WTC11 (cell line): ENCODE measurements around the gene GDI1. TPM values are rescaled to one million over a fixed set of nuclear protein-coding genes. Genes with fewer than 3 reads are reported as not detected.

Experiments
- ATAC-seq: fragments of 200-7000 bp; cut with Tn5 transposase; 2 replicates; pipeline ENCODE4 v1.10.0; 2021; ENCODE audit warnings: mild to moderate bottlenecking, moderate library complexity
- CTCF ChIA-PET: fragments of 300-600 bp; sonication (Branson Sonifier 250); formaldehyde crosslinking; loops from one replicate; lab custom pipeline; 2021; ENCODE audit warnings: antibody characterized with exemption; lab: Charles Lee
- POLR2A ChIA-PET: fragments of 350-600 bp; sonication (Branson Sonifier 250); formaldehyde crosslinking; loops from one replicate; lab custom pipeline; 2021; ENCODE audit warnings: antibody characterized with exemption; lab: Charles Lee
- DNase-seq: peaks from one replicate; pipeline ENCODE4 v3.0.0; 2021; ENCODE audit warnings: low spot score
- H3K27ac Mint-ChIP-seq: 2 replicates; pipeline ENCODE4 v1.8.0; 2021; ENCODE audit warnings: mixed read lengths
- H3K27me3 Mint-ChIP-seq: 2 replicates; pipeline ENCODE4 v1.8.0; 2021; ENCODE audit warnings: low read depth, mild to moderate bottlenecking, moderate library complexity, mixed read lengths
- H3K36me3 Mint-ChIP-seq: 2 replicates; pipeline ENCODE4 v1.8.0; 2021; ENCODE audit warnings: mixed read lengths
- H3K4me1 Mint-ChIP-seq: 2 replicates; pipeline ENCODE4 v1.8.0; 2022; ENCODE audit warnings: mixed read lengths
- H3K4me3 Mint-ChIP-seq: 2 replicates; pipeline ENCODE4 v1.8.0; 2021; ENCODE audit warnings: mild to moderate bottlenecking, moderate library complexity, mixed read lengths
- H3K9me3 Mint-ChIP-seq: 2 replicates; pipeline ENCODE4 v1.8.0; 2021; ENCODE audit warnings: mixed read lengths
- AR ChIP-seq: fragments of 250-450 bp; sonication (Bioruptor Pico); IDR thresholded peaks from 2 replicates; pipeline ENCODE4 v1.9.0; 2021; ENCODE audit warnings: mild to moderate bottlenecking
- ATF1 ChIP-seq: sonication (generic); formaldehyde crosslinking; IDR thresholded peaks from 2 replicates; pipeline ENCODE4 v1.8.1; 2023; ENCODE audit warnings: mild to moderate bottlenecking, moderate library complexity, missing genetic modification reagents
- CREB1 ChIP-seq: sonication (generic); formaldehyde crosslinking; IDR thresholded peaks from 2 replicates; pipeline ENCODE4 v1.8.0; 2023; ENCODE audit warnings: mild to moderate bottlenecking, missing genetic modification reagents
- E2F5 ChIP-seq: sonication (generic); formaldehyde crosslinking; IDR thresholded peaks from 2 replicates; pipeline ENCODE4 v1.8.1; 2022; ENCODE audit warnings: mild to moderate bottlenecking, moderate library complexity, missing genetic modification reagents
- FOXK1 ChIP-seq: sonication (generic); formaldehyde crosslinking; IDR thresholded peaks from 2 replicates; pipeline ENCODE4 v1.8.0; 2022; ENCODE audit warnings: mild to moderate bottlenecking, moderate library complexity, missing genetic modification reagents
- GTF2I ChIP-seq: fragments of 250-450 bp; sonication (Bioruptor Pico); conservative IDR thresholded peaks from 2 replicates; pipeline ENCODE4 v1.4.0; 2021; ENCODE audit warnings: mild to moderate bottlenecking
- IRF2 ChIP-seq: sonication (generic); formaldehyde crosslinking; IDR thresholded peaks from 2 replicates; pipeline ENCODE4 v1.8.0; 2022; ENCODE audit warnings: low read depth, missing genetic modification reagents, borderline replicate concordance
- JAZF1 ChIP-seq: fragments of 250-450 bp; sonication (Bioruptor Pico); IDR thresholded peaks from 2 replicates; pipeline ENCODE4 v1.9.0; 2021; ENCODE audit warnings: moderate library complexity, mild to moderate bottlenecking, inconsistent platforms
- MXD4 ChIP-seq: fragments of 250-450 bp; sonication (Bioruptor Pico); IDR thresholded peaks from 2 replicates; pipeline ENCODE4 v1.8.0; 2021; ENCODE audit warnings: mild to moderate bottlenecking, moderate library complexity, borderline replicate concordance
- PRRX2 ChIP-seq: fragments of 250-450 bp; sonication (Bioruptor Pico); IDR thresholded peaks from 2 replicates; pipeline ENCODE4 v1.8.0; 2021; ENCODE audit warnings: mild to moderate bottlenecking
- RORB ChIP-seq: fragments of 250-450 bp; sonication (Bioruptor Pico); IDR thresholded peaks from 2 replicates; pipeline ENCODE4 v1.9.0; 2021; ENCODE audit warnings: mild to moderate bottlenecking
- SMAD4 ChIP-seq: sonication (generic); formaldehyde crosslinking; IDR thresholded peaks from 2 replicates; pipeline ENCODE4 v1.8.0; 2022; ENCODE audit warnings: mild to moderate bottlenecking, missing genetic modification reagents
- TCF7 ChIP-seq: sonication (generic); formaldehyde crosslinking; IDR thresholded peaks from 2 replicates; pipeline ENCODE4 v1.8.0; 2022; ENCODE audit warnings: mild to moderate bottlenecking, low read depth, missing genetic modification reagents, moderate library complexity
- TEAD4 ChIP-seq: sonication (generic); formaldehyde crosslinking; IDR thresholded peaks from 2 replicates; pipeline ENCODE4 v1.8.0; 2022; ENCODE audit warnings: mild to moderate bottlenecking, missing genetic modification reagents
- TP53 ChIP-seq: sonication (generic); formaldehyde crosslinking; IDR thresholded peaks from 2 replicates; pipeline ENCODE4 v1.8.1; 2023; ENCODE audit warnings: mild to moderate bottlenecking, missing genetic modification reagents
- ZNF263 ChIP-seq: sonication (generic); formaldehyde crosslinking; IDR thresholded peaks from 2 replicates; pipeline ENCODE4 v1.8.1; 2022; ENCODE audit warnings: low read depth, mild to moderate bottlenecking, moderate library complexity, missing genetic modification reagents
- ZNF416 ChIP-seq: fragments of 250-450 bp; sonication (Bioruptor Pico); IDR thresholded peaks from 2 replicates; pipeline ENCODE4 v1.9.0; 2021; ENCODE audit warnings: mild to moderate bottlenecking, inconsistent platforms
- ZNF532 ChIP-seq: fragments of 250-450 bp; sonication (Bioruptor Pico); IDR thresholded peaks from 2 replicates; pipeline ENCODE4 v1.9.0; 2021; ENCODE audit warnings: mild to moderate bottlenecking, borderline replicate concordance
- total RNA-seq: library from RNA; stranded (reverse); gene quantifications from 3 replicates; pipeline ENCODE4 v1.2.3, GENCODE V29; 2021
- TF ChIP-seq, protein P1 (sequence below): fragments of 250-450 bp; sonication (Bioruptor Pico); conservative IDR thresholded peaks from 2 replicates; pipeline ENCODE4 v1.9.0; 2021; ENCODE audit warnings: mild to moderate bottlenecking

GDI1 gene
- total RNA-seq, 1 experiment from 2014 or later: 108 TPM

- TF ChIP-seq, protein P1, sequence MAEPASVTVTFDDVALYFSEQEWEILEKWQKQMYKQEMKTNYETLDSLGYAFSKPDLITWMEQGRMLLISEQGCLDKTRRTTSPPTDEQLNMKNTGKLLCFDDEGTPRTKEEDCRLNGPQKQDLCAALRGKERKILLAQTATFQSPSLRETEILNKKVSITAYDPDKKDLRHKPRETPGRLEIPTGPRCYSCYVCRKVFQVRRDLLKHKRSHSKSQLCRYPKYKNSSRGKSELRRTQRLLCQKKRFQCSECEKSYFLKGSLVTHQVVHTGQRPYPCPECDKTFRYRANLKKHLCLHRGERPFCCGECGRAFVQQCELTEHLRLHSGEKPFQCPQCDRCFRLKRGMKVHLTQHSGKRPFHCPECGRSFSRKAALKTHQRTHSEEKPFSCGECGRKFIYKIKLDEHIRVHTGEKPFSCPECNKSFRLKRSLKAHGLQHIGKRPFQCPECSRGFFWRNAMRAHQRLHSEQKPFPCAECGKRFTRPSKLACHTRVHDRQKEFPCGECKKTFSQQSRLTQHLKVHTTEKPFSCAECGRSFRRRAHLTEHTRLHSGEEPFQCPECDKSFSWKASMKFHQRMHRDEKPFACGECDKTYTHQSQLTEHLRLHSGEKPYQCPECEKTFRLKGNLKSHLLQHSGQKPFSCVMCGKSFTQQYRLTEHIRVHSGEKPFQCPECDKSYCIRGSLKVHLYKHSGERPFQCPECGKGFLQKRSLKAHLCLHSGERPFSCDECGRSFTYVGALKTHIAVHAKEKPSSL: no peak
- TF ChIP-seq CREB1: no peak
- no peak for TF ChIP-seq RORB (CRISPR knock-in tag)
- TF ChIP-seq PRRX2 (CRISPR knock-in tag): no peak
- TF ChIP-seq ZNF416 (CRISPR knock-in tag): no peak
- no peak for TF ChIP-seq TP53 (CRISPR knock-in tag)
- no peak for TF ChIP-seq AR
- no peak for TF ChIP-seq ATF1 (CRISPR knock-in tag)
- TF ChIP-seq E2F5 (CRISPR knock-in tag): no peak
- no peak for TF ChIP-seq TCF7 (CRISPR knock-in tag)
- no peak for TF ChIP-seq ZNF263 (CRISPR knock-in tag)
- TF ChIP-seq, all 79 proteins: peak for 0
Observed at GRCh38 chrX:154417157-154417556, 19.8 kb upstream of the GDI1 start (continued).

DNA sequence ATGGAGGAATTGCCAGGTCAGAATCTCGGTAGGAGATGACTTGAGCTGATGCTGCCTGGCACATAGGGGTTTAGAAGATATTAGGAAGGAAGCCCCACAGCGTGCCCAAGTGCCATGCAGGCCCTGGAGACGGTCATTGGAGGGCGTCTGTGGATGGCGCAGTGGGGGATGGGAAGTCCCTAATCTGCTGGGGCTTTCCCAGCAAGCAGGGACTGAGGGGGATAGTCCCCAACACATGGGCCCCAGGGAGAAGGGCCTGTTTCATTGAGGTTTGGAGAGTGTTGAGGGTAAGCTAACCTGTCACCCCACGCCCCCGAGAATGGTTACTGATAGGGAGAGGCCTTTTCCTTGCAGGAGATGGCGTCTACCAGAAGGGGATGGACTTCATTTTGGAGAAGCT lies 17.8 kb upstream of the GDI1 start:
- Mint-ChIP-seq H3K36me3 (peaks cover 2% of the 10 kb centered on the region; the same call in 1 of the 2 replicates), H3K27me3 (no peaks in the 10 kb centered on the region), H3K4me1 (no peaks in the 10 kb centered on the region), H3K4me3 (no peak overlapping the region), H3K9me3 (no peaks in the 10 kb centered on the region), H3K27ac (no peak overlapping the region)
- ATAC-seq (no peak), DNase-seq (no peak)
- ChIA-PET POLR2A (no interaction called here), CTCF (no interaction called here)
- TF ChIP-seq IRF2 (CRISPR knock-in tag): no peak
- no peak for TF ChIP-seq GTF2I (CRISPR knock-in tag)
- no peak for TF ChIP-seq SMAD4 (CRISPR knock-in tag)
- TF ChIP-seq JAZF1 (CRISPR knock-in tag): no peak
- TF ChIP-seq FOXK1 (CRISPR knock-in tag): no peak
- no peak for TF ChIP-seq ZNF532
- TF ChIP-seq MXD4 (CRISPR knock-in tag): no peak
- TF ChIP-seq TEAD4 (CRISPR knock-in tag): no peak
- TF ChIP-seq ZNF263 (CRISPR knock-in tag): no peak
